Measurements from ENCODE around the gene PPP1R15B. TPM values are rescaled to one million over a fixed set of nuclear protein-coding genes. Genes with fewer than 3 reads are reported as not detected.

The PPP1R15B gene
- polyA plus RNA-seq, 1 donor (not counting 4 experiments of a cell fraction or from before 2014, with no cell fraction given): 19.1 TPM

GRCh38 chr1:204442376-204443259 lies 31.0 kb upstream of the PPP1R15B start:
- peaks cover 51% of the 10 kb centered on the region for H3K4me1 ChIP-seq (ENCODE audit: control insufficient read depth, extremely low read depth, insufficient read depth, low read length)

GRCh38 chr1:204441558-204441957 lies 29.9 kb upstream of the PPP1R15B start:
- no peak overlapping the region for H3K9ac ChIP-seq (ENCODE audit: control insufficient read depth, extremely low read depth, insufficient read depth, low read length)
- H3K27me3 ChIP-seq (ENCODE audit: control insufficient read depth, extremely low read depth, insufficient read depth, low read length): no peaks in the 10 kb centered on the region
- dilution Hi-C loops (cut with MboI; ENCODE audit: extremely low pct_ligation_motif_present, low sequenced_read_pairs): no loop called here
- no peaks in the 10 kb centered on the region for H3K9me3 ChIP-seq (ENCODE audit: control insufficient read depth, low read depth, low read length)
- H3K36me3 ChIP-seq (ENCODE audit: control insufficient read depth in 2 of 2, extremely low read depth in 1 of 2, insufficient read depth in 2 of 2, low read length in 2 of 2): no peaks in the 10 kb centered on the region
- no peak for TF ChIP-seq CTCF (optimal IDR thresholded peaks at IDR 0.05 in 1 of 3, IDR thresholded peaks at IDR 0.05 in 1 of 3, conservative IDR thresholded peaks at IDR 0.05 in 1 of 3; ENCODE audit: extremely low read depth in 1 of 3, insufficient read depth in 2 of 3, low read length in 3 of 3)
- no peak for TF ChIP-seq EZH2 (IDR thresholded peaks at IDR 0.05; ENCODE audit: low read length)
- no peaks in the 10 kb centered on the region for H3K9me1 ChIP-seq (ENCODE audit: control insufficient read depth, extremely low read depth, insufficient read depth, low read length)
- H3K27ac ChIP-seq (ENCODE audit: control insufficient read depth, insufficient read depth, low read length): no peak overlapping the region
- H3K4me3 ChIP-seq (ENCODE audit: control insufficient read depth in 2 of 3, extremely low read depth in 1 of 3, insufficient read depth in 2 of 3, low read depth in 1 of 3, low read length in 3 of 3): no peak overlapping the region
- H3K4me1 ChIP-seq (ENCODE audit: control insufficient read depth, extremely low read depth, insufficient read depth, low read length): peaks cover 53% of the 10 kb centered on the region
- no peak overlapping the region for H3K4me2 ChIP-seq (ENCODE audit: control insufficient read depth, extremely low read depth, insufficient read depth, low read depth, low read length)
- FAIRE-seq (no peak), DNase-seq (ENCODE audit: low read depth, low spot score) (no peak)
- no peak overlapping the region for H2AFZ ChIP-seq (ENCODE audit: control insufficient read depth, low read length)
- no peaks in the 10 kb centered on the region for H3K79me2 ChIP-seq (ENCODE audit: control insufficient read depth, insufficient read depth, low read length)
- no peaks in the 10 kb centered on the region for H4K20me1 ChIP-seq (ENCODE audit: control insufficient read depth, extremely low read depth, insufficient read depth, low read length)

More at GRCh38 chr1:204442376-204443259, 31.0 kb upstream of the PPP1R15B start:
- no peaks in the 10 kb centered on the region for H3K27me3 ChIP-seq (ENCODE audit: control insufficient read depth, extremely low read depth, insufficient read depth, low read length)
- H2AFZ ChIP-seq (ENCODE audit: control insufficient read depth, low read length): no peak overlapping the region
- FAIRE-seq (no peak), DNase-seq (ENCODE audit: low read depth, low spot score) (no peak)
- no peaks in the 10 kb centered on the region for H4K20me1 ChIP-seq (ENCODE audit: control insufficient read depth, extremely low read depth, insufficient read depth, low read length)
- H3K4me3 ChIP-seq (ENCODE audit: control insufficient read depth in 2 of 3, extremely low read depth in 1 of 3, insufficient read depth in 2 of 3, low read depth in 1 of 3, low read length in 3 of 3): peak overlapping the region in 1 of 3 experiments; percentile 11
- peak overlapping the region; percentile 57 for H3K4me2 ChIP-seq (ENCODE audit: control insufficient read depth, extremely low read depth, insufficient read depth, low read depth, low read length)
- no peaks in the 10 kb centered on the region for H3K9me1 ChIP-seq (ENCODE audit: control insufficient read depth, extremely low read depth, insufficient read depth, low read length)
- TF ChIP-seq CTCF (optimal IDR thresholded peaks at IDR 0.05 in 1 of 3, IDR thresholded peaks at IDR 0.05 in 1 of 3, conservative IDR thresholded peaks at IDR 0.05 in 1 of 3; ENCODE audit: extremely low read depth in 1 of 3, insufficient read depth in 2 of 3, low read length in 3 of 3) (no peak), EZH2 (IDR thresholded peaks at IDR 0.05; ENCODE audit: low read length) (no peak)
- H3K9ac ChIP-seq (ENCODE audit: control insufficient read depth, extremely low read depth, insufficient read depth, low read length): peak overlapping the region; percentile 63
- H3K79me2 ChIP-seq (ENCODE audit: control insufficient read depth, insufficient read depth, low read length): no peaks in the 10 kb centered on the region
- no peaks in the 10 kb centered on the region for H3K9me3 ChIP-seq (ENCODE audit: control insufficient read depth, low read depth, low read length)
- dilution Hi-C loops (cut with MboI; ENCODE audit: extremely low pct_ligation_motif_present, low sequenced_read_pairs): no loop called here
- H3K36me3 ChIP-seq (ENCODE audit: control insufficient read depth in 2 of 2, extremely low read depth in 1 of 2, insufficient read depth in 2 of 2, low read length in 2 of 2): no peaks in the 10 kb centered on the region
- peak overlapping the region; percentile 84 for H3K27ac ChIP-seq (ENCODE audit: control insufficient read depth, insufficient read depth, low read length)
